HepG2 (cell line): ENCODE measurements around the gene NKD1. TPM values are rescaled to one million over a fixed set of nuclear protein-coding genes. Genes with fewer than 3 reads are reported as not detected.
A peak's percentile ranks its signal among the peaks of the same experiment; 100 is the strongest.

Experiments
- ATAC-seq: fragments of 200-7000 bp; cut with Tn5 transposase; 3 replicates; pipeline ENCODE4 v1.9.1; 2020; ENCODE audit warnings: mild to moderate bottlenecking, moderate library complexity
- BruUV-seq: library from RNA; stranded (reverse); fragments of 400-500 nt; replicated peaks from 2 replicates; lab custom pipeline; 2021; lab: Mats Ljungman, UMichigan
- CTCF ChIA-PET: fragments of 300-600 bp; formaldehyde crosslinking; extraction: SDS; loops from one replicate; lab custom pipeline; 2021; ENCODE audit warnings: low total read pairs, inconsistent platforms, low intra/inter-chr PET ratio; lab: Yijun Ruan, JAX
- POLR2A ChIA-PET: fragments of 350-600 bp; sonication (Branson Sonifier 250); formaldehyde crosslinking; loops from one replicate; lab custom pipeline; 2020; ENCODE audit warnings: antibody characterized with exemption, inconsistent platforms; lab: Yijun Ruan, JAX
- DNase-seq: peaks from one replicate; pipeline ENCODE4 v3.0.0-alpha.2; 2015; ENCODE audit warnings: low spot score
- FAIRE-seq: peaks from 3 replicates; lab custom pipeline; 2011; peaks lifted over from hg19 to GRCh38; lab: Jason Lieb, UNC
- H2AFZ ChIP-seq: one replicate; pipeline ENCODE4 v1.6.1; 2011; ENCODE audit warnings: low read length, inconsistent platforms
- H3K27ac ChIP-seq: fragments of 300-600 bp; 3 replicates; pipeline ENCODE4 v1.8.0; 2011; ENCODE audit warnings: mixed run types, mild to moderate bottlenecking, mixed read lengths, low read length, inconsistent platforms; ENCODE audit not compliant: insufficient read depth; ENCODE audit errors: extremely low read length
- H3K27me3 ChIP-seq, 2 experiments: fragments of 200-600 bp in 1 of 2; 2 replicates in 1 of 2; 3 replicates in 1 of 2; pipeline versions ENCODE4 v1.6.0 to v1.8.0; 2011; ENCODE audit warnings: low read length in 2 of 2, mild to moderate bottlenecking in 2 of 2, moderate library complexity in 2 of 2, inconsistent platforms in 1 of 2; ENCODE audit not compliant: insufficient read depth in 2 of 2, control insufficient read depth in 1 of 2
- H3K36me3 ChIP-seq, 2 experiments: fragments of 200-600 bp in 1 of 2; replicated peaks in 1 of 2; 2 replicates in 1 of 2; 3 replicates in 1 of 2; pipeline versions ENCODE4 v1.5.1 to v1.8.0; 2011; ENCODE audit warnings: low read length in 2 of 2, inconsistent platforms in 1 of 2; ENCODE audit not compliant: insufficient read depth in 2 of 2, control insufficient read depth in 1 of 2
- H3K4me1 ChIP-seq: 2 replicates; pipeline ENCODE4 v1.5.1; 2012; ENCODE audit warnings: low read length, inconsistent platforms; ENCODE audit not compliant: insufficient read depth
- H3K4me2 ChIP-seq: 2 replicates; pipeline ENCODE4 v1.6.0; 2011; ENCODE audit warnings: low read depth, low read length, inconsistent platforms
- H3K4me3 ChIP-seq, 3 experiments: fragments of 200-600 bp in 1 of 3; sonication (generic), shearing (Covaris generic) in 1 of 3; replicated peaks in 1 of 3; 2 replicates each; pipeline ENCODE4 v1.5.1; 2011 to 2016; ENCODE audit warnings: low read length in 3 of 3, inconsistent platforms in 2 of 3, low read depth in 2 of 3, mild to moderate bottlenecking in 2 of 3, control low read depth in 1 of 3, mixed read lengths in 1 of 3; ENCODE audit not compliant: insufficient read depth in 1 of 3
- H3K79me2 ChIP-seq: one replicate; pipeline ENCODE4 v1.6.1; 2011; ENCODE audit warnings: low read length, inconsistent platforms; ENCODE audit not compliant: insufficient read depth
- H3K9ac ChIP-seq: 2 replicates; pipeline ENCODE4 v1.6.0; 2011; ENCODE audit warnings: mild to moderate bottlenecking, low read depth, low read length, inconsistent platforms; ENCODE audit not compliant: insufficient read depth
- H3K9me3 ChIP-seq: 2 replicates; pipeline ENCODE4 v1.5.1; 2012; ENCODE audit warnings: mild to moderate bottlenecking, low read length
- H4K20me1 ChIP-seq: 2 replicates; pipeline ENCODE4 v1.6.0; 2011; ENCODE audit warnings: inconsistent platforms, mild to moderate bottlenecking, low read length, moderate library complexity; ENCODE audit not compliant: insufficient read depth
- GFI1 ChIP-seq: sonication (generic); formaldehyde crosslinking; IDR thresholded peaks from 2 replicates; pipeline ENCODE4 v1.5.0; 2020; ENCODE audit warnings: missing genetic modification reagents, mild to moderate bottlenecking, borderline replicate concordance
- PHB2 ChIP-seq: fragments of 450-650 bp; IDR thresholded peaks from 2 replicates; pipeline ENCODE4 v1.6.1; 2018; ENCODE audit not compliant: partially characterized antibody
- PHF20 ChIP-seq: sonication (generic); formaldehyde crosslinking; IDR thresholded peaks from 2 replicates; pipeline ENCODE4 v1.5.0; 2020; ENCODE audit warnings: mild to moderate bottlenecking, missing genetic modification reagents
- RXRA ChIP-seq: sonication (generic); formaldehyde crosslinking; IDR thresholded peaks from 2 replicates; pipeline ENCODE4 v1.5.1; 2020; ENCODE audit warnings: missing genetic modification reagents
- SALL2 ChIP-seq: sonication (generic); formaldehyde crosslinking; IDR thresholded peaks from 2 replicates; pipeline ENCODE4 v1.8.1; 2023; ENCODE audit warnings: mild to moderate bottlenecking, missing genetic modification reagents, inconsistent platforms
- SATB2 ChIP-seq: sonication (generic); formaldehyde crosslinking; IDR thresholded peaks from 2 replicates; pipeline ENCODE4 v1.5.0; 2020; ENCODE audit warnings: missing genetic modification reagents
- ZNF143 ChIP-seq: sonication (generic); formaldehyde crosslinking; IDR thresholded peaks from 2 replicates; pipeline ENCODE4 v1.4.0; 2020; ENCODE audit warnings: missing genetic modification reagents
- ZNF263 ChIP-seq: sonication (generic); formaldehyde crosslinking; IDR thresholded peaks from 2 replicates; pipeline ENCODE4 v1.4.0; 2020; ENCODE audit warnings: missing genetic modification reagents
- ZNF709 ChIP-seq: sonication (generic); formaldehyde crosslinking; IDR thresholded peaks from 2 replicates; pipeline ENCODE4 v1.5.0; 2020; ENCODE audit warnings: mild to moderate bottlenecking, missing genetic modification reagents
- WGBS: methylation state at CpG from one replicate; pipeline ENCODE4 v1.1.6; 2017; ENCODE audit warnings: low lambda C conversion rate; 5-methylcytosine and 5-hydroxymethylcytosine counted together
- in situ Hi-C: cut with HindIII; loops from 2 replicates; pipeline ENCODE4 v1.10.0; 2017; ENCODE audit warnings: low pct_unique_long_range_greater_than_20kb; ENCODE audit not compliant: extremely low pct_ligation_motif_present
- intact Hi-C: fragments of 100-400 bp; cut with micrococcal nuclease; formaldehyde crosslinking; loops from one replicate; pipeline ENCODE4 v1.10.0; 2022; ENCODE audit not compliant: unreplicated experiment
- polyA plus RNA-seq, 8 experiments: library from polyadenylated mRNA; depleted of rRNA in 3 of 8; stranded (reverse) in 7 of 8; unstranded in 1 of 8; fragments of >200 nt; fragmentation: Illumina TruSeq in 4 of 8; extraction: Trizol in 4 of 8; gene quantifications; 2 replicates each; pipeline versions ENCODE4 v1.2.1 to v1.2.3, GENCODE V29; 2011 to 2016; ENCODE audit warnings: low read depth in 4 of 8, missing spikeins in 1 of 8, mixed read lengths in 1 of 8; ENCODE audit not compliant: insufficient read depth in 1 of 8
- total RNA-seq, 5 experiments: library from RNA; depleted of rRNA; stranded (reverse); fragments of >200 nt; fragmentation: Illumina TruSeq; extraction: Trizol; gene quantifications; 2 replicates each; pipeline ENCODE4 v1.2.3, GENCODE V29; 2016; ENCODE audit warnings: low read depth in 1 of 5
- TF ChIP-seq, protein P1 (sequence below): sonication (generic); formaldehyde crosslinking; IDR thresholded peaks from 2 replicates; pipeline ENCODE4 v1.4.0; 2020; ENCODE audit warnings: mild to moderate bottlenecking, low read depth, missing genetic modification reagents
- TF ChIP-seq, protein P2 (sequence below): IDR thresholded peaks from 2 replicates; pipeline ENCODE4 v1.4.0; 2020; ENCODE audit warnings: mild to moderate bottlenecking, missing genetic modification reagents
- TF ChIP-seq, protein P3 (sequence below): sonication (generic); formaldehyde crosslinking; IDR thresholded peaks from 2 replicates; pipeline ENCODE4 v1.9.0; 2021; ENCODE audit warnings: mild to moderate bottlenecking, missing genetic modification reagents

NKD1 gene
- total and polyA plus RNA-seq, 2 of the 13 experiments (the other 11 are each of a cell fraction or from before 2014, with no cell fraction given) = 70.4 to 121 TPM

DNA sequence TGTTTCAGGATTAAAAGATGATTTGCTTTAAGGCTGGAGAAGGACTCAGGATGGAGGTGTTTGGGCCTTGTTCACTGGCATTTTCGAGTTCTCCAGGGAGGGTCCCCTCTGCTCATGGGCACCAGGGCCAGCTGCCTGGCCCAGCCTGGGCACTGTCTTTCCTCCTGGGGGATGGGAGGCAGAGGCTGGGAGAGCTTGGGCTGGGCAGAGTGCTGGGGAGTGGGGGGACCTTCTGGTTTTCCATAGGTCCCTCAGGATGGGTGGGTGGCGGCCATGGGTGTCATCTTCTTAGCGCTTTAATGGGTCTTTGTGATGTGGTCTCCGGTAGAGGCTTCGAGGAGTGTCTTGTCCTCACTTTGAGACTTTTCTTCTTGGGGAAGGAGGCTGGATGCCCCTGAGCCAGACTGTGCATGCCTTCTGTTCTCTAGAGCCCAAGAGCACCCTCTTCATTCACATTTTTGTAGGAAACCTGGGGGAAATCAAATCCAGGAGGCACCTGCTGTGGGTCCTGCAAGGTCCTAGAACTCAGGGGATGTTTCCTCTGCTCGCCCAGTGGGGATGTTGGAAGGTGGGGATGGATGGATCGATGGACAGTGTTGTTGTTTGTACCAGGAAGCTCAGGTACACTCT, 5.7 kb downstream of the NKD1 start:
- H3K4me1 ChIP-seq = peaks cover 84% of the 10 kb centered on the region
- peaks cover 98% of the 10 kb centered on the region for H3K79me2 ChIP-seq
- BruUV-seq = no TSS peak
- peaks cover 98% of the 10 kb centered on the region for H4K20me1 ChIP-seq
- no peak overlapping the region for H2AFZ ChIP-seq
- no peak for ATAC-seq
- H3K9ac ChIP-seq = peak overlapping the region; percentile 2; the same call in 1 of the 2 replicates
- peaks cover 0 to 6% of the 10 kb centered on the region in 2 experiments; a peak in 1 of 5 replicates for H3K27me3 ChIP-seq
- no peak for DNase-seq
- H3K4me3 ChIP-seq = peak overlapping the region; percentile 28 to 100 (median 93)
- 77% methylated on average over 6 of the region's 7 CpGs for WGBS
- in situ Hi-C loops = no loop called here
- no peak for FAIRE-seq
- ChIA-PET POLR2A (interaction anchor here (0.7 to 2.6 kb wide), 5 partner anchors 9 to 88 kb away, joined by 3 to 9 read pairs (median 5); no protein-coding TSS in a partner anchor), CTCF (no interaction called here)
- intact Hi-C loops = no loop called here
- peak overlapping the region; percentile 89 for H3K4me2 ChIP-seq
- peak overlapping the region; percentile 3 for H3K27ac ChIP-seq
- H3K9me3 ChIP-seq = no peaks in the 10 kb centered on the region
- H3K36me3 ChIP-seq = peaks cover 39 to 85% of the 10 kb centered on the region in 2 experiments
- TF ChIP-seq PHB2 = no peak
- no peak for TF ChIP-seq ZNF143 (CRISPR knock-in tag)
- no peak for TF ChIP-seq GFI1 (CRISPR knock-in tag)
- TF ChIP-seq, protein P1, sequence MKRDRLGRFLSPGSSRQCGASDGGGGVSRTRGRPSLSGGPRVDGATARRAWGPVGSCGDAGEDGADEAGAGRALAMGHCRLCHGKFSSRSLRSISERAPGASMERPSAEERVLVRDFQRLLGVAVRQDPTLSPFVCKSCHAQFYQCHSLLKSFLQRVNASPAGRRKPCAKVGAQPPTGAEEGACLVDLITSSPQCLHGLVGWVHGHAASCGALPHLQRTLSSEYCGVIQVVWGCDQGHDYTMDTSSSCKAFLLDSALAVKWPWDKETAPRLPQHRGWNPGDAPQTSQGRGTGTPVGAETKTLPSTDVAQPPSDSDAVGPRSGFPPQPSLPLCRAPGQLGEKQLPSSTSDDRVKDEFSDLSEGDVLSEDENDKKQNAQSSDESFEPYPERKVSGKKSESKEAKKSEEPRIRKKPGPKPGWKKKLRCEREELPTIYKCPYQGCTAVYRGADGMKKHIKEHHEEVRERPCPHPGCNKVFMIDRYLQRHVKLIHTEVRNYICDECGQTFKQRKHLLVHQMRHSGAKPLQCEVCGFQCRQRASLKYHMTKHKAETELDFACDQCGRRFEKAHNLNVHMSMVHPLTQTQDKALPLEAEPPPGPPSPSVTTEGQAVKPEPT (CRISPR knock-in tag) = no peak
- no peak for TF ChIP-seq RXRA (CRISPR knock-in tag)
- no peak for TF ChIP-seq PHF20 (CRISPR knock-in tag)
- TF ChIP-seq ZNF709 = no peak
- TF ChIP-seq, protein P2, sequence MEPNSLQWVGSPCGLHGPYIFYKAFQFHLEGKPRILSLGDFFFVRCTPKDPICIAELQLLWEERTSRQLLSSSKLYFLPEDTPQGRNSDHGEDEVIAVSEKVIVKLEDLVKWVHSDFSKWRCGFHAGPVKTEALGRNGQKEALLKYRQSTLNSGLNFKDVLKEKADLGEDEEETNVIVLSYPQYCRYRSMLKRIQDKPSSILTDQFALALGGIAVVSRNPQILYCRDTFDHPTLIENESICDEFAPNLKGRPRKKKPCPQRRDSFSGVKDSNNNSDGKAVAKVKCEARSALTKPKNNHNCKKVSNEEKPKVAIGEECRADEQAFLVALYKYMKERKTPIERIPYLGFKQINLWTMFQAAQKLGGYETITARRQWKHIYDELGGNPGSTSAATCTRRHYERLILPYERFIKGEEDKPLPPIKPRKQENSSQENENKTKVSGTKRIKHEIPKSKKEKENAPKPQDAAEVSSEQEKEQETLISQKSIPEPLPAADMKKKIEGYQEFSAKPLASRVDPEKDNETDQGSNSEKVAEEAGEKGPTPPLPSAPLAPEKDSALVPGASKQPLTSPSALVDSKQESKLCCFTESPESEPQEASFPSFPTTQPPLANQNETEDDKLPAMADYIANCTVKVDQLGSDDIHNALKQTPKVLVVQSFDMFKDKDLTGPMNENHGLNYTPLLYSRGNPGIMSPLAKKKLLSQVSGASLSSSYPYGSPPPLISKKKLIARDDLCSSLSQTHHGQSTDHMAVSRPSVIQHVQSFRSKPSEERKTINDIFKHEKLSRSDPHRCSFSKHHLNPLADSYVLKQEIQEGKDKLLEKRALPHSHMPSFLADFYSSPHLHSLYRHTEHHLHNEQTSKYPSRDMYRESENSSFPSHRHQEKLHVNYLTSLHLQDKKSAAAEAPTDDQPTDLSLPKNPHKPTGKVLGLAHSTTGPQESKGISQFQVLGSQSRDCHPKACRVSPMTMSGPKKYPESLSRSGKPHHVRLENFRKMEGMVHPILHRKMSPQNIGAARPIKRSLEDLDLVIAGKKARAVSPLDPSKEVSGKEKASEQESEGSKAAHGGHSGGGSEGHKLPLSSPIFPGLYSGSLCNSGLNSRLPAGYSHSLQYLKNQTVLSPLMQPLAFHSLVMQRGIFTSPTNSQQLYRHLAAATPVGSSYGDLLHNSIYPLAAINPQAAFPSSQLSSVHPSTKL (CRISPR knock-in tag) = no peak
- TF ChIP-seq ZNF263 (CRISPR knock-in tag) = no peak
- TF ChIP-seq, protein P3, sequence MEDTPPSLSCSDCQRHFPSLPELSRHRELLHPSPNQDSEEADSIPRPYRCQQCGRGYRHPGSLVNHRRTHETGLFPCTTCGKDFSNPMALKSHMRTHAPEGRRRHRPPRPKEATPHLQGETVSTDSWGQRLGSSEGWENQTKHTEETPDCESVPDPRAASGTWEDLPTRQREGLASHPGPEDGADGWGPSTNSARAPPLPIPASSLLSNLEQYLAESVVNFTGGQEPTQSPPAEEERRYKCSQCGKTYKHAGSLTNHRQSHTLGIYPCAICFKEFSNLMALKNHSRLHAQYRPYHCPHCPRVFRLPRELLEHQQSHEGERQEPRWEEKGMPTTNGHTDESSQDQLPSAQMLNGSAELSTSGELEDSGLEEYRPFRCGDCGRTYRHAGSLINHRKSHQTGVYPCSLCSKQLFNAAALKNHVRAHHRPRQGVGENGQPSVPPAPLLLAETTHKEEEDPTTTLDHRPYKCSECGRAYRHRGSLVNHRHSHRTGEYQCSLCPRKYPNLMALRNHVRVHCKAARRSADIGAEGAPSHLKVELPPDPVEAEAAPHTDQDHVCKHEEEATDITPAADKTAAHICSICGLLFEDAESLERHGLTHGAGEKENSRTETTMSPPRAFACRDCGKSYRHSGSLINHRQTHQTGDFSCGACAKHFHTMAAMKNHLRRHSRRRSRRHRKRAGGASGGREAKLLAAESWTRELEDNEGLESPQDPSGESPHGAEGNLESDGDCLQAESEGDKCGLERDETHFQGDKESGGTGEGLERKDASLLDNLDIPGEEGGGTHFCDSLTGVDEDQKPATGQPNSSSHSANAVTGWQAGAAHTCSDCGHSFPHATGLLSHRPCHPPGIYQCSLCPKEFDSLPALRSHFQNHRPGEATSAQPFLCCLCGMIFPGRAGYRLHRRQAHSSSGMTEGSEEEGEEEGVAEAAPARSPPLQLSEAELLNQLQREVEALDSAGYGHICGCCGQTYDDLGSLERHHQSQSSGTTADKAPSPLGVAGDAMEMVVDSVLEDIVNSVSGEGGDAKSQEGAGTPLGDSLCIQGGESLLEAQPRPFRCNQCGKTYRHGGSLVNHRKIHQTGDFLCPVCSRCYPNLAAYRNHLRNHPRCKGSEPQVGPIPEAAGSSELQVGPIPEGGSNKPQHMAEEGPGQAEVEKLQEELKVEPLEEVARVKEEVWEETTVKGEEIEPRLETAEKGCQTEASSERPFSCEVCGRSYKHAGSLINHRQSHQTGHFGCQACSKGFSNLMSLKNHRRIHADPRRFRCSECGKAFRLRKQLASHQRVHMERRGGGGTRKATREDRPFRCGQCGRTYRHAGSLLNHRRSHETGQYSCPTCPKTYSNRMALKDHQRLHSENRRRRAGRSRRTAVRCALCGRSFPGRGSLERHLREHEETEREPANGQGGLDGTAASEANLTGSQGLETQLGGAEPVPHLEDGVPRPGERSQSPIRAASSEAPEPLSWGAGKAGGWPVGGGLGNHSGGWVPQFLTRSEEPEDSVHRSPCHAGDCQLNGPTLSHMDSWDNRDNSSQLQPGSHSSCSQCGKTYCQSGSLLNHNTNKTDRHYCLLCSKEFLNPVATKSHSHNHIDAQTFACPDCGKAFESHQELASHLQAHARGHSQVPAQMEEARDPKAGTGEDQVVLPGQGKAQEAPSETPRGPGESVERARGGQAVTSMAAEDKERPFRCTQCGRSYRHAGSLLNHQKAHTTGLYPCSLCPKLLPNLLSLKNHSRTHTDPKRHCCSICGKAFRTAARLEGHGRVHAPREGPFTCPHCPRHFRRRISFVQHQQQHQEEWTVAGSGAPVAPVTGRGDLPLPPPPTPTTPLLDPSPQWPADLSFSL (CRISPR knock-in tag) = no peak
- TF ChIP-seq SALL2 (CRISPR knock-in tag) = no peak
- TF ChIP-seq SATB2 (CRISPR knock-in tag) = no peak
